Measurements from ENCODE around the gene PIK3R6.

Gene PIK3R6

GRCh38 chr17:8904201-8904600 lies 36.7 kb upstream of the PIK3R6 start:
- TF ChIP-seq MAX (IDR thresholded peaks at IDR 0.05; ENCODE audit: low read depth, low read length) (no peak), POLR2A (IDR thresholded peaks at IDR 0.05; ENCODE audit: extremely low read depth, insufficient read length) (no peak), MYC (IDR thresholded peaks at IDR 0.05; ENCODE audit: low read depth, low read length) (no peak)
- TF ChIP-seq, protein P1, sequence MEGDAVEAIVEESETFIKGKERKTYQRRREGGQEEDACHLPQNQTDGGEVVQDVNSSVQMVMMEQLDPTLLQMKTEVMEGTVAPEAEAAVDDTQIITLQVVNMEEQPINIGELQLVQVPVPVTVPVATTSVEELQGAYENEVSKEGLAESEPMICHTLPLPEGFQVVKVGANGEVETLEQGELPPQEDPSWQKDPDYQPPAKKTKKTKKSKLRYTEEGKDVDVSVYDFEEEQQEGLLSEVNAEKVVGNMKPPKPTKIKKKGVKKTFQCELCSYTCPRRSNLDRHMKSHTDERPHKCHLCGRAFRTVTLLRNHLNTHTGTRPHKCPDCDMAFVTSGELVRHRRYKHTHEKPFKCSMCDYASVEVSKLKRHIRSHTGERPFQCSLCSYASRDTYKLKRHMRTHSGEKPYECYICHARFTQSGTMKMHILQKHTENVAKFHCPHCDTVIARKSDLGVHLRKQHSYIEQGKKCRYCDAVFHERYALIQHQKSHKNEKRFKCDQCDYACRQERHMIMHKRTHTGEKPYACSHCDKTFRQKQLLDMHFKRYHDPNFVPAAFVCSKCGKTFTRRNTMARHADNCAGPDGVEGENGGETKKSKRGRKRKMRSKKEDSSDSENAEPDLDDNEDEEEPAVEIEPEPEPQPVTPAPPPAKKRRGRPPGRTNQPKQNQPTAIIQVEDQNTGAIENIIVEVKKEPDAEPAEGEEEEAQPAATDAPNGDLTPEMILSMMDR (IDR thresholded peaks at IDR 0.05; ENCODE audit: low read depth, low read length), result no peak
- no peak overlapping the region for H3K4me3 ChIP-seq (ENCODE audit: low read depth, low read length)
- no peak for DNase-seq (ENCODE audit: low read depth)

DNA sequence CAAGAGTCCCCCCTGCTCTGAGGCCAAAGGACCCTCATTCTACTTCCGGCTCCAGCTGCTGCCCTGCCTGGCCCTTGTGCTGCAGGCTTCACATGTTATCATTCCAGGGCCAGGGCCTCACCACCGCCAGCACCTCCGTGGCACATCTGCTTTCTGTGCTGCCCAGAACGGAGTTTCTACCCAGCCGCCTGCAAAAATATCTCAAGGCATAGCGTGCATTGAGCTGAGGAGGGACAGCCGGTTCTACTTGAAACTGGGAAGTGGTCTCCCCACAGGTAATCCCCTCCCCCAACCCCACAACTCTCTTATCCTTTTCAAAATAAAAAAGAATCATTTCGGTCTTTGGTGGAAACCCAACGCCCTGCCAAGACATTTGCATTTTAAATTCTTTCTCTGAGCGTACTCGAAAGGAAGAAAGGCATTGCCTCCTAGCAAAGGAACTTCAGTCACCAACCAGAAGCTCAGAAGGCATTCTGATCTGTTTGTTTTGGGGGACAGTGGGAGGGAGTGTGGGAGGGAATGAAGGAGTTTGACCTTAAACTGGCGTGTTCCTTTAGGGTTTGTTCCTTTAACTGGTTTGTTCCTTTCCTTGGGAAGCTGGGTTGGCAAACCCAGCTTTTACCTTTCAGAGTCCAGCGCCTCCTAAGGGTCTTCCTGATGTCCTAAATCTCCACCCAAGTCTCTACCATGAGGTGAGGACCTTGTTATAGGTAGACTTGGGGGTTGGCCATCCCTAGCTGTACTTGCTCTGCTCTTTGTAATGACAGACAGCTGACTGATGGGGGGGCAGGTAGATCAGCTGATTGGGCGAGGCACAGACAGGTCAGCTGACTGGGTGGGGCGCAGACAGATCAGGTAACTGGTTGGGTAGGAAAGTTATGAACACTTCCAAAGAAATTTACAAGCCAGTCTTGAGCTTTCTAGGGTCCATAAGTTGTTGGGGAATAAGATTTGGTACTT lies 33.4 kb upstream of the PIK3R6 start:
- DNase-seq (ENCODE audit: low read depth), result no peak
- TF ChIP-seq MAX (IDR thresholded peaks at IDR 0.05; ENCODE audit: low read depth, low read length), result no peak
- TF ChIP-seq POLR2A (IDR thresholded peaks at IDR 0.05; ENCODE audit: extremely low read depth, insufficient read length), result no peak
- TF ChIP-seq, protein P1 (IDR thresholded peaks at IDR 0.05; ENCODE audit: low read depth, low read length), result no peak
- no peak for TF ChIP-seq MYC (IDR thresholded peaks at IDR 0.05; ENCODE audit: low read depth, low read length)
- no peak overlapping the region for H3K4me3 ChIP-seq (ENCODE audit: low read depth, low read length)

- no peak for DNase-seq (ENCODE audit: low read depth)
- TF ChIP-seq, protein P1 (IDR thresholded peaks at IDR 0.05; ENCODE audit: low read depth, low read length), result no peak
- TF ChIP-seq MYC (IDR thresholded peaks at IDR 0.05; ENCODE audit: low read depth, low read length) (no peak), MAX (IDR thresholded peaks at IDR 0.05; ENCODE audit: low read depth, low read length) (no peak), POLR2A (IDR thresholded peaks at IDR 0.05; ENCODE audit: extremely low read depth, insufficient read length) (no peak)
- H3K4me3 ChIP-seq (ENCODE audit: low read depth, low read length), result no peak overlapping the region
Observed at GRCh38 chr17:8900207-8900606, 32.7 kb upstream of the PIK3R6 start.

- TF ChIP-seq MAX (IDR thresholded peaks at IDR 0.05; ENCODE audit: low read depth, low read length) (no peak), POLR2A (IDR thresholded peaks at IDR 0.05; ENCODE audit: extremely low read depth, insufficient read length) (no peak), MYC (IDR thresholded peaks at IDR 0.05; ENCODE audit: low read depth, low read length) (no peak)
- TF ChIP-seq, protein P1 (IDR thresholded peaks at IDR 0.05; ENCODE audit: low read depth, low read length), result no peak
- H3K4me3 ChIP-seq (ENCODE audit: low read depth, low read length), result no peak overlapping the region
- no peak for DNase-seq (ENCODE audit: low read depth)
Observed at GRCh38 chr17:8898636-8899035, 31.2 kb upstream of the PIK3R6 start.

DNA sequence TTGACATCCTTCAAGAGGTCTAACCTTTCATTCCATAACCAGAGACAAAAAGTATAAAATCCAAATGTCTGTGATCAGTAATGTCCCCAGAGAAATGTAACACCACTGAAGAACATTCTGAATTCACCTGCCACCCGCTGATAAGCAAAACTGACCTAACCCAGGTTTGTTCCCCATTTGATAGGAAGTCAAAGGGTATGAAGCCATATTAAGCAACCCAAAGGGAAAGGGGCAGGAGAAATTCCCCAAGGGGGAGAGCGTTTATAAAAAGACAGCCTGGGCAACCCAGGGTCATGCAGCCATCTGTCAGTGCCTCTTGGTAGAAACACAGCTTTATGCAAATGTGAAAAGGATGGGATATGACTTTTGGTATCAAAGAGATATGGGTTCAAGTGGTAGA lies 30.7 kb upstream of the PIK3R6 start:
- TF ChIP-seq MAX (IDR thresholded peaks at IDR 0.05; ENCODE audit: low read depth, low read length) (no peak), MYC (IDR thresholded peaks at IDR 0.05; ENCODE audit: low read depth, low read length) (no peak), POLR2A (IDR thresholded peaks at IDR 0.05; ENCODE audit: extremely low read depth, insufficient read length) (no peak)
- TF ChIP-seq, protein P1 (IDR thresholded peaks at IDR 0.05; ENCODE audit: low read depth, low read length), result no peak
- peak; percentile 55 for DNase-seq (ENCODE audit: low read depth)

More for the DNA sequence above, 30.7 kb upstream of the PIK3R6 start:
- H3K4me3 ChIP-seq (ENCODE audit: low read depth, low read length), result no peak overlapping the region

All from NB4 (cell line).